HepG2 (cell line): Measurements from ENCODE around the gene ZNF584. TPM values are rescaled to one million over a fixed set of nuclear protein-coding genes. Genes with fewer than 3 reads are reported as not detected.

ENCODE experiments used
- BHLHE40 ChIP-seq: IDR thresholded peaks from 2 replicates; pipeline ENCODE4 v1.6.1; 2011; ENCODE audit warnings: low read length, improper control_type of control experiment
- CTCF ChIP-seq: sonication (generic); formaldehyde crosslinking; IDR thresholded peaks from 2 replicates; pipeline ENCODE4 v1.5.0; 2020; ENCODE audit warnings: mild to moderate bottlenecking, missing genetic modification reagents, moderate library complexity
- DNMT1 ChIP-seq: sonication (generic); formaldehyde crosslinking; IDR thresholded peaks from 2 replicates; pipeline ENCODE4 v1.5.1; 2020; ENCODE audit warnings: mild to moderate bottlenecking, missing genetic modification reagents
- FOXK1 ChIP-seq: sonication (generic); formaldehyde crosslinking; IDR thresholded peaks from 2 replicates; pipeline ENCODE4 v1.4.0; 2020; ENCODE audit warnings: low read depth, missing genetic modification reagents, borderline replicate concordance
- PRDM4 ChIP-seq: sonication (generic); formaldehyde crosslinking; IDR thresholded peaks from 2 replicates; pipeline ENCODE4 v1.9.0; 2021; ENCODE audit warnings: missing genetic modification reagents, borderline replicate concordance
- RXRA ChIP-seq: sonication (generic); formaldehyde crosslinking; IDR thresholded peaks from 2 replicates; pipeline ENCODE4 v1.5.1; 2020; ENCODE audit warnings: missing genetic modification reagents
- THAP9 ChIP-seq: sonication (generic); formaldehyde crosslinking; IDR thresholded peaks from 2 replicates; pipeline ENCODE4; 2020; ENCODE audit warnings: missing genetic modification reagents, mild to moderate bottlenecking, borderline replicate concordance
- ZBTB8A ChIP-seq: sonication (generic); formaldehyde crosslinking; IDR thresholded peaks from 2 replicates; pipeline ENCODE4 v1.4.0; 2020; ENCODE audit warnings: mild to moderate bottlenecking, low read depth, missing genetic modification reagents, borderline replicate concordance
- ZIK1 ChIP-seq: sonication (generic); formaldehyde crosslinking; IDR thresholded peaks from 2 replicates; pipeline ENCODE4 v1.5.0; 2020; ENCODE audit warnings: mild to moderate bottlenecking, low read depth, missing genetic modification reagents, borderline replicate concordance
- ZNF260 ChIP-seq: sonication (generic); formaldehyde crosslinking; IDR thresholded peaks from 2 replicates; pipeline ENCODE4 v1.4.0; 2020; ENCODE audit warnings: missing genetic modification reagents, low read depth, mild to moderate bottlenecking, borderline replicate concordance
- ZNF563 ChIP-seq: sonication (generic); formaldehyde crosslinking; IDR thresholded peaks from 2 replicates; pipeline ENCODE4 v1.8.0; 2022; ENCODE audit warnings: mild to moderate bottlenecking, moderate library complexity, missing genetic modification reagents
- ZNF629 ChIP-seq: sonication (generic); formaldehyde crosslinking; conservative IDR thresholded peaks from 2 replicates; pipeline ENCODE4 v1.5.0; 2020; ENCODE audit warnings: missing genetic modification reagents
- ZNF670 ChIP-seq: sonication (generic); formaldehyde crosslinking; IDR thresholded peaks from 2 replicates; pipeline ENCODE4 v1.8.0; 2022; ENCODE audit warnings: mild to moderate bottlenecking, missing genetic modification reagents, borderline replicate concordance
- ZNF687 ChIP-seq: sonication (generic); formaldehyde crosslinking; IDR thresholded peaks from 2 replicates; pipeline ENCODE4 v1.5.1; 2020; ENCODE audit warnings: mild to moderate bottlenecking, missing genetic modification reagents, moderate library complexity
- ZNF782 ChIP-seq: sonication (generic); formaldehyde crosslinking; IDR thresholded peaks from 2 replicates; pipeline ENCODE4 v1.4.0; 2020; ENCODE audit warnings: missing genetic modification reagents, mild to moderate bottlenecking, borderline replicate concordance
- ZNF83 ChIP-seq: sonication (generic); formaldehyde crosslinking; IDR thresholded peaks from 2 replicates; pipeline ENCODE4 v1.4.0; 2020; ENCODE audit warnings: missing genetic modification reagents, mild to moderate bottlenecking, borderline replicate concordance
- ZSCAN20 ChIP-seq: sonication (generic); formaldehyde crosslinking; IDR thresholded peaks from 2 replicates; pipeline ENCODE4 v1.4.0; 2020; ENCODE audit warnings: missing genetic modification reagents, mild to moderate bottlenecking, borderline replicate concordance
- polyA plus RNA-seq, 8 experiments: library from polyadenylated mRNA; depleted of rRNA in 3 of 8; stranded (reverse) in 7 of 8; unstranded in 1 of 8; fragments of >200 nt; fragmentation: Illumina TruSeq in 4 of 8; extraction: Trizol in 4 of 8; gene quantifications; 2 replicates each; pipeline versions ENCODE4 v1.2.1 to v1.2.3, GENCODE V29; 2011 to 2016; ENCODE audit warnings: low read depth in 4 of 8, missing spikeins in 1 of 8, mixed read lengths in 1 of 8; ENCODE audit not compliant: insufficient read depth in 1 of 8
- total RNA-seq, 5 experiments: library from RNA; depleted of rRNA; stranded (reverse); fragments of >200 nt; fragmentation: Illumina TruSeq; extraction: Trizol; gene quantifications; 2 replicates each; pipeline ENCODE4 v1.2.3, GENCODE V29; 2016; ENCODE audit warnings: low read depth in 1 of 5

Gene ZNF584
- total and polyA plus RNA-seq, 2 of the 13 experiments (the other 11 are each of a cell fraction or from before 2014, with no cell fraction given) = 2.4 to 7.0 TPM

DNA sequence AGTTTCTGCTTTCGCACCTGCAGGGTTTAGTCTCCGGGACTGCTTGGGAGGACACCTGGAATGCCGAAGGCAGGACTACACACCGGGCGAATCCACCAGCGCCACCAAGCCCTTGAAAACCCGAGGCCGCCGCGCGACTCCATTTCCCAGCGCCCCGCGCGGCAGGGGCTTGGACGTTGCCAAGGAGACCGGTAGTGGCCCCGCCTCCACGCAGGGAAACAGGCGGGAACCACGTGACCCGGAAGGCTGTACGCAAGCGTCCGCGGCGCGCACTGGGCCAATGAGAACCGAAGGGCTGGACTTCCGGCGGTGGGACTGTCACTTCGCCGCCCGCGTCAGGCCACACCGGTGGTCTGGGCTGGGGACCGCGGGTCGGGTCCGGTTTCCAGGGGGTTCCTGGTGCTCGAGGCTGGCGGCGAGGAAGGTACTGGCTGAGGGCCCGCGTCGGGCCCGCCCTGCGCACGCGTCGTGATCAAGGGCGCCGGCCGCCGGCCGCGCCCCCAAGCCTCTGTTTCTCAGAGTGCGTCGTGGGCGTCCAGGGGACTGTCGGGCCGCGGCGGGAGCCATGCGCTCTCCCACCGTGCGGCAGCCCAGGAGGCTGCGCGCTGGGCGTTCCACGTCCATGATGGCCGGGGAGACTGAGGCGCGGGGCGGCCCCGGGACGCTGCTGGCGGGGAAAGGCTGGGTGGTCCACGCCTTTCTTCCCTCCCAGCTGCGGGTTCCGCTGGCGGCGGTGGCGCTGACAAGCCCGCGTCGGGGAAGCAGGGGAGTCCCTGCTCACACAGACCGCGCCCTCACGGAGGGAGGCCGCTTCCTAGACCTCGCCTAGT lies 58.5 kb downstream of the ZNF584 start, which contains the start of gene ZNF324 (continued):
- TF ChIP-seq THAP9 (no peak), ZNF563 (CRISPR knock-in tag) (no peak), ZNF83 (CRISPR knock-in tag) (no peak), ZNF629 (no peak), ZBTB8A (CRISPR knock-in tag) (no peak), ZNF670 (no peak), DNMT1 (CRISPR knock-in tag) (no peak), ZSCAN20 (CRISPR knock-in tag) (no peak), ZIK1 (CRISPR knock-in tag) (no peak), ZNF782 (no peak), BHLHE40 (no peak), CTCF (CRISPR knock-in tag) (peak; percentile 62), RXRA (CRISPR knock-in tag) (no peak), PRDM4 (CRISPR knock-in tag) (no peak), ZNF260 (CRISPR knock-in tag) (no peak), ZNF687 (CRISPR knock-in tag) (peak; percentile 85), FOXK1 (CRISPR knock-in tag) (peak; percentile 86)
